Muscle of back (tissue), 11 donors: ENCODE results near the gene AKT1. TPM values are rescaled to one million over a fixed set of nuclear protein-coding genes. Genes with fewer than 3 reads are reported as not detected.
"Not testable (repeated sequence)": the region's sequence is repeated elsewhere in the genome, so short reads cannot be mapped to it uniquely, and the experiment has no call there.

Source experiments
- DNase-seq, 3 donors: peaks; one replicate each; pipeline versions ENCODE4 v3.0.0 to v3.0.0-alpha.2; 2013
- polyA plus RNA-seq, 10 donors: library from polyadenylated mRNA; unstranded; fragments of 120-200 nt; gene quantifications; one replicate each; pipeline ENCODE4 v1.2.1, GENCODE V29; 2013; ENCODE audit not compliant: insufficient read length in 10 of 10

The AKT1 gene
- polyA plus RNA-seq, 10 donors, result 136 to 198 (median 172) TPM

DNA sequence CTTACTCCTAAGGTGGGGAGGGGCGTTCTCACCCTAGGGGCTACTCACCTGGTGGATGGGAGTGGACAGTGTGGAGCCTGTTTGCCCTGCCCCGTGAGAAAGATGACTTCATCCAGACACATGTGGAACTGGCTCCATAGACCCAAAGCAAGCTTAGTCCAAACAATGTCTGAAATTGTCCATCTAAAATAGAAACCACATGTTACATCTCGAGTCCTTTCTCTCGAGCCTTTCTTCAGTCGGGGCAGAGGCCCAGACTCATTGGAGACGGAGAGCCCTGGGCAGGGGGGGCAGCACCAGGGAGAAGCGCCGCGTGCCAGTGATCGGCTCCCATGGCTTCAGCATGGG lies 38.3 kb downstream of the AKT1 start:
- no peak for DNase-seq

DNA sequence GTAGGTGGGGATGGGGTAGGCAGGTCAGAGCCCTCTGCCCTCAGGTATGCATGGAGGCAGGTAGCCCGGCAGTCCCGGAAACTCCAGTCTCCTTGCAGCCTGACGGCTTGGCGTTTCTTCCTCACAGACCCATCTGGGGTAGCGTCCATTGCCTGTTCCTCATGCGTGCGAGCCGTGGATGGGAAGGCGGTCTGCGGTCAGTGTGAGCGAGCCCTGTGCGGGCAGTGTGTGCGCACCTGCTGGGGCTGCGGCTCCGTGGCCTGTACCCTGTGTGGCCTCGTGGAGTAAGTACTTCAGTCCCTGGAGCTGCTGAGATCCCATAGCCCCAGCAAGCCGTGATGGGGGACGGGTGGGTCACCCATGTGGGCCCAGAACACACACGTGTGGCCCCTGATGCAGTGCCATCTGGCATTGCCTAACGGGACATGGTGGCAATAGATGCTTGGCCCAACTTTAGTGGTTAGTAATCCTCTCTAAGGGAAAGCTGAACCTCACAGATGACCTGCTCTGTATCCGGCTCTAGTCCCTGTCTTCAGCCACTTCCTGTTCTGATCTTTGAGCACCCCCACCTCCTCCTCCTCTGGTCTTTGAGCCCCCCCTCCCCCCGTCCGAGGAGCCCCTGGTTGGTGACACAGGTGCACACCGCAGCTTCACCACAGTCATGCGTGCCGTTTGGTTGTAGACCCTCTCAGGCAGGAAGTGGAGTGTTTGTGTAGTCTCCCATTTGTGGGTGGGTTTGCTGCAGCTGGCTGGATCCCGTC lies 38.9 kb downstream of the AKT1 start:
- DNase-seq, result no peak

DNA sequence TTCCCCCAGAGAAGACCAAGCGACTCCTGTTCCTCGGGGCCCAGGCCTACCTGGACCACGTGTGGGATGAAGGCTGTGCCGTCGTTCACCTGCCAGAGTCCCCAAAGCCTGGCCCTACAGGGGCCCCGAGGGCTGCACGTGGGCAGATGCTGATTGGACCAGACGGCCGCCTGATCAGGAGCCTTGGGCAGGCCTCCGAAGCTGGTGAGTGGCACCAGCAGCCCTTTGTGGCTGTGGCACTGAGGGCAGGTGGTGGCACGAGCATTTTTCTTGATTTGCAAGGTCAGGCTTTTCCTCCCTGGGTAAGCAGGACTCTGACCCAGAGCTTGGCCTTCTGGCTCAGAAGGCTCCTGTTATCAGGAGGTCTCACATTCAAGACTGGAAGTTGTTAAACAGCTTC lies 39.9 kb downstream of the AKT1 start:
- no peak for DNase-seq

DNA sequence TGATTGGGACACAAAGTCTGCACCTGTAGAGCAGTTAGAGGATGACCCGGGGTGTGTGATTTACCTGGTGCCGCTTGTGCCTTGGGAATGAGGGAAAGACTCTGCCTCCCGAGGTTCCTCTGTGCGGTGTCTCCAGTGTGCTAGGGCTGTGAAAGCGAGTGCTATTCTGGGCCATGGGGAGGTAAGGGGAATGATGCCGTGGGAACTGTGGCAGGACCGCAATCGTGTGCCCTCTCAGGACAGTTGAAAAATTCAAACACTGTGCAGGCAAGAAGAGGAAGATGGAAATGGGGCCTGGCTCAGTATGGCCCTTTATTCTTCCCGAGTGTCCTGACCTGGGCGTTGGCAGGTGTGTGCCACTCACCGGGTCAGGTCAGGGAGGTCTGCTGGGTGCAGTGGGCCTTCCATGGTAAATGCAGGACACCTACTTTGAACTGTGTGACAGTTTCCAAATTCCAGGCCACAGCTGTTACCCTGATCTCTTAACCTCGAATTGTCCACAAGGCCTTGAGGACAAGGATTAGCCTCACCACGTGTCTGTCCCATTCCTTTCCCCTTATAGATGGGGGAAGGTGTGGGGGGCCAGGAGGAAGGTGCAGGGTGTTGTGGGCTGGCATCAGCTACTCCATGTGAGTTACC lies 41.2 kb downstream of the AKT1 start:
- DNase-seq, result no peak

DNA sequence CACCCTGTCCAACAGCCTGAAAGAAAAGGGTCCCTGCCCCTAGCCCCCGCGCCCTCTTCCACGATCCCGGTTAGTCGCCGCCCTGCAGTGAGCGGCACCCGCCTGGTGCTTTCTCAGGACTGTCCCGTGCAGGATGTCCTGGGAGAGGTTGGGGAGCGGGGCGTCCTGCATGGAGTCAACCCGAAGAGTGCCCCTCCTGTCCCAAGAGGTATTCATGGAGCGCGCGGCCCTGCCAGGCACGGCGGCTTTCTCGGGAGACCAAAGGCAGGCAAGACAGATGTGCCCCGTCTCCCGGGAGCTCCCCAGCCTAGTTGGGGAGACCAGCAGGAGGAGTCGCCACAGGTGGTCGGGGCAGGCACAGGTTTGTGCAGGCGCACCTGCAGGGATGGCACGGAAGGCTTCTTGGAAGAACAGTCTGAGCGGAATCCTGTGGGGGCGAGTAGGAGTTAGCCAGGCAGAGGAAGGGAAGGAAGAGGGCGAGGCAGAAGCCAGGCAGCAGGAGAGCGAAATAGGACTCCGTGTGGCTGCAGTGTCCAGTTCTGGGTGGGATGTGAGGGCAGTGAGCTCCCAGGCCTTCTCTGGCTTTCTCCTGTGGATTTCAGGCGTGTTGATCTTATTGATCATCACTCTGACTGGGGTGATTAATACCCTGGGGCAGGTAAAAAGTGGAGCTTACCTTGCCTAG lies 41.9 kb downstream of the AKT1 start:
- no peak for DNase-seq

DNA sequence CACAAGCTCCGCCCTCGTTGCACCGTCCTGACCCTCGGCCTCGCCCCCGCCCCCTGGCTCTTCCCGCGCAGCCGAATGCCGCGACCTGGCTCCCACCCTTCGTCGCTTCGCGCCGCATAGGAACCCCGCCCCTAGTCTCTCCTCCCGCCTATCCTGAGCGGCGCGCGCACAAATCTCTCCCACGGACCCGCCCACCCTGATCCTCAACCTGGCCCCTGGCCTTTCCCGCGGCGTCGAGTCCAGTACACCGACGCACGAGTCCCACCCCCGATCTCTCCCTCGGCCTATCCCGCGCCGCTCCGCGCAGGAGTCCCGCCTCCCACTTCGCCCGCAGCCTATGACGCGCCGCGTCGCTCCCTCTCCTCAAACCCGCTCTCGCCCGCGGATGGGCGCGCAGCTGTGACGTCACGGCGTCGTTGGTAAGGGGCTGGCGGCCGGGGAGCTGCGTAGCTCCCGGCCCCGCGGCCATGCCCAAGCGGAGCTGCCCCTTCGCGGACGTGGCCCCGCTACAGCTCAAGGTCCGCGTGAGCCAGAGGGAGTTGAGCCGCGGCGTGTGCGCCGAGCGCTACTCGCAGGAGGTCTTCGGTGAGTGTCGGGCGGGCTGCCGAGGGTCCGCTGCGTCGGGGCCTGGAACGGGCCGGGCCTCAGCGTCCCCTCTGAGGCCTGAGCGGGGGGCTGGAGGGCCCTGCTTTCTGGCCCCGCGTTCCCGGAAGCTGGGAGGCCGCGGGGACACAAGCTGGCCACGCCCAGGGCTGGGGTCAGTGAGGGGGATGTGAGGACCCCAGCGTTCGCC lies 42.6 kb downstream of the AKT1 start, which contains the start of gene SIVA1:
SIVA1 (plus strand) TSS at position 413 of the 793 bp plus-strand sequence; CDS start at position 468, 55 bp downstream.
- peak; percentile 99 to 100 (median 100) for DNase-seq

DNA sequence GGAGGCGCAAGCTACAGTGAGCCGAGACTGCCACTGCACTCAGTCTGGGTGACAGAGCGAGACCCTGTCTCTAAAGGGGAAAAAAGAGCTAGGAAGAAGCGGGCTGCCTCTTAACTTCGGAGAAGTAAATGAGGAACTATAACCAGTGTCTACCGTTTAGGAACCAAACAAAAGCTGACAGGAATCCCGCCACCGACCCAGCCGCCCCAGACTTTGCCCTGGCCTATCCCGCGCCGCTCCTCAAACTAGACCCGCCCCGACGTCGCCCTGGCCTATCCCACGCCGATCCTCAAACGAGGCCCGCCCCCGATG lies 43.2 kb downstream of the AKT1 start:
- no peak for DNase-seq

DNA sequence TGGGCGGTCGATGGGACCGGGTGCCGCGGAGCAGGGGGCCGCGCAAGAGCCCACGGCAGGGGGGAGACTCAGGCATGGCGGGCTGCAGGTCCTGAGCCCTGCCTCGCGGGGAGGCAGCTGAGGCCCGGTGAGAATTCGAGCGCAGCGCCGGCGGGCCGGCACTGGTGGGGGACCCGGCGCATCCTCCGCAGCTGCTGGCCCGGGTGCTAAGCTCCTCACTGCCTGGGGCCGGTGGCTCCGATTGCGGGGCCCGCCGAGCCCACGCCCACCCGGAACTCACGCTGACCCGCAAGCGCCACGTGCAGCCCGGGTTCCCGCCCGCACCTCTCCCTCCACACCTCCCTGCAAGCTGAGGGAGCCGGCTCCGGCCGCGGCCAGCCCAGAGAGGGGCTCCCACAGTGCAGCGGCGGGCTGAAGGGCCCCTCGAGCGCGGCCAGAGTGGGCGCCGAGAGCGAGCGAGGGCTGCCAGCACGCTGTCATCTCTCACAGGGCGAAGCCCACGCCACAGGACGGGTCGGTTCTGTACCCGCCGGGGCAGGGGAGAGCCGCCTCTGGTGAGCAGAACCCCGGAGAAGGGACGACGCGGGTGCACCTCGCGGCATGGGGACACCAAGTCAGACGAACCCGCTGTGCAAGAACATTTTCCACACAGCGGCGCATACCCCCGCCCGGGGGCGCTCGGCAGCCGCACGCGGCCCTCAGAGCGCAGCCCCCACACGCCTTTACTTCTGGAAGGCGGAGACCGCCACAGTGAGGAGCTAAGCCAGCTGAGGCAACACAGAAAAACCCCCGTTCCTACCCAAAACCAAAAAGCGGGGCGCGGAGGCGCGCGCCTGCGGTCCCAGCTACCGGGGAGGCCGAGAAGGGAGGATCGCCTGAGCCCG lies 43.8 kb downstream of the AKT1 start:
- DNase-seq, result no peak

DNA sequence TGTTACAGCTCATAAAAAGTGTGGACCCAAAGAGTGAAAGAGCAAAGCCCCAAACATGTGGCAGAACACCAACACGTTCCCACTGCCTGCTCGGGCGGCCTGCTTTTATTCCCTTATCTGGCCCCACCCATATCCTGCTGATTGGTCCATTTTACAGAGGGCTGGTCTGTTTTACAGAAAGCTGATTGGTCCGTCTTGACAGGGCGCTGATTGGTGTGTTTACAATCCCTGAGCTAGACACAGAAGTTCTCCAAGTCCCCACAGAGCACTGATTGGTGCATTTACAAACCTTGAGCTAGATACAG lies 44.8 kb downstream of the AKT1 start:
- not testable (repeated sequence) for DNase-seq

DNA sequence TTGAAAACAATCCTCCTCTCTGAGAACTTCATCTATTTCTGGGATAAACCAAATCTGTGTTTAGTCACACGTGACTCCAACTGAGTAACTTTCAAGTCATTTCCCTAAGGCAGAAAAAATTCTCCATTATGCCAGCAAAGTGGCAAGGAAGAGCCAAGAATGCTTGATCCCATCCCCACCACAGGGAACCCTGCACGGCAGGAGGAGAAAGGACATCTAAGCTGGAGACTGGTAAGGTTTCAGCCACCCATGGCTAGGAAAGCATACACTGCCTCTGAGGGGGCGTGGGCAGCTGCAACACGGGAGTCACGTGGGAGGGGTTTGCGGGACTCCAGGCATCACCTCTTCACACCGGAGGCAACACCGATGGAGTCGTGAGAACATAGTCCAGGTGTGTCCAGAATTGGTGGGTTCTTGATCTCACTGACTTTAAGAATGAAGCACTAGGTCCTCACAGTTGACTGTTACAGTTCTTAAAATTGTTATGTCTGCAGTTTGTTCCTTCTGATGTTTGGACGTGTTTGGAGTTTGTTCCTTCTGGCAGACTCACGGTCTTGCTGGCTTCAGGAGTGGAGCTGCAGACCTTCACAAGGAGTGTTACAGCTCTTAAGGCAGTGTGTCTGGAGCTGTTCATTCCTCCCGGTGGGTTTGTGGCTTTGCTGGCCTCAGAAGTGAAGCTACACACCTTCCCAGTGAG lies 45.3 kb downstream of the AKT1 start:
- peak in 1 of 3 donors; percentile 15 for DNase-seq

DNA sequence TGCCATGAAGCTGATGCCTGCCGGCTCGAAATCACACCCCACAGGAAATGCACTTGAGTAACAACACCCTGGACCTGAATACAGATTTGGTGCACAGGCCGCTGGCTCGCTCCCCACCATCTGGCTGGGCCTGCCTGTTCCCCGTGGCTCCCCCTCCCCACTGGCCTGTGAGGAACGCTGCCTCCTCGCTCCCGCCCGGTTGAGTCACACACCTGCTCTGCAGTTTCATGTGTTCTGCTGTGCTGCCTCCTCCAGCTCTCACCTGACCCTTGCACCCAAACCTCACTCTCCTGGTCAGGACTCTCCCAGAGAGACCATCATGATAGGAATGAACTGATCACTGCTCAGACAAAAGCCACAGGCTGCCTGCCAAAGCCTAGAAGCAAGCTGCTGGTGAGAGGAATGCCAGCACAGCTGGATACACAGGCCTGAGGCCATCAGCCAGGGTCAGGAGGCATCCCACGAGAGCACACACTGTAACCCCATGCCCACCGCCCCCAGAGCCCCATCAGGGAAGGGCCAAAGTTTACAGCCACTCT lies 46.4 kb downstream of the AKT1 start:
- DNase-seq, result peak in 2 of 3 donors; percentile 36 to 79

DNA sequence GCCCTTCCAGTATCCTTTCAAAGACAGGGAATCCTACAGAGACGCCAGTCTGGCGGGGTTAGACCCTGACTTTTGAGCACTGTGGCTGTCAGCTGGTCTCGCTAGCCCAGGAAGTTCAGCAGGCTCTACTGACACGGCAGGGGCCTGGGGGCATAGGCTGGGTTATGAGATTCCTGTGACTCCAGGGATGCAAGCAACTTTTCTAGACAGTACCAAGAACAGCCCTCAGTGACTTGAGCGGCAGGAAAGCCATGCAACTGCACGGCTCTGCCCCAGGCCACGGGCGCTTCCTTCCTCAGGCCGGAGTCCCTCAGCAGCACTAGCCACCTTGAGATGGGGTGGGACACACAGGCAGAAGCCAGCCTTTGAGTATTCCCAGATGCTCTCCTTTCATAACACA lies 47.7 kb downstream of the AKT1 start:
- DNase-seq, result no peak

DNA sequence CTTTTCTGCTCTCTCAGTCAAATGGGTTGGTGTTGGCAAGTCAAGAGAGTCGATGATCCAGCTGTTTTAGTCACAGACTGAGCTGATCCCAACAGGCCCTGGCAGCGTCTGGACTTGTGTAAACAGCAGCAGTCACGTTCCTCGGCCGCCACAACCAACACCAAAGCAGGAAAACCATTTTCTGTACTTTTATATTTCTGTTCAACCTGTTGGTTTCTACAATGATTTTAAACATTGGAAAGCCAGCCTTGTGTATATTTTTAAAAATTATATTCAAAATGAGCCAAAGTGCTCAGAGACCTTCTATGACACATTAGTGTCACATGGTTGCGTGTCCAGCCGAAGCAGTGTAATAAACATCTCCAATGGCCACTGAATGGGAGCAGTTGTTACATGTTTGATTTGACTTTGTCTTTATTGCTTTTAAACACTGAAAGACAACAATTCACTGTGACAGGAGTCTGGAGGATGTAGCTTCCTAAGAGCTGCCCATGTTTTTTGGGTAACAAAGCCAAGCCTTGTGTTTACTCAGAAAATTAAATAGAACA lies 48.5 kb downstream of the AKT1 start:
- DNase-seq, result no peak

DNA sequence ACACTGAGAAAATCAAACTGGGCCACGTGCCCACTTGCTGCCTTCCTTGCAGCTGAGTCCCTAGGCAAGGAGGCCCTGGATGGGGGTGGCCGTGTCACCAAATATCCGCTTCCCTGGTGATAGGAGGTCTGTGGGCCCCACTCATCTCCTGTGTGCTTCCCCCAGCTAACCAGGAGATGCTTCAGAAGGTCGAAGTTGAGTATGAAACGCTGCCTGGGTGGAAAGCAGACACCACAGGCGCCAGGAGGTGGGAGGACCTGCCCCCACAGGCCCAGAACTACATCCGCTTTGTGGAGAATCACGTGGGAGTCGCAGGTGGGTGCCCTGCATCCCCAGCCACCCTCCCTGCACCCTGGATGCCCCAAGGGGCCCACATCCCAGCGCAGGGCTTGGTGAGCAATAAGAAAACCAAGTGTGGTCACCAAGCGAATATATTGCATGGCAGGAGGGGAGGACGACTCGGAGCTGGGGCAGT lies 49.4 kb downstream of the AKT1 start:
- DNase-seq, result no peak

DNA sequence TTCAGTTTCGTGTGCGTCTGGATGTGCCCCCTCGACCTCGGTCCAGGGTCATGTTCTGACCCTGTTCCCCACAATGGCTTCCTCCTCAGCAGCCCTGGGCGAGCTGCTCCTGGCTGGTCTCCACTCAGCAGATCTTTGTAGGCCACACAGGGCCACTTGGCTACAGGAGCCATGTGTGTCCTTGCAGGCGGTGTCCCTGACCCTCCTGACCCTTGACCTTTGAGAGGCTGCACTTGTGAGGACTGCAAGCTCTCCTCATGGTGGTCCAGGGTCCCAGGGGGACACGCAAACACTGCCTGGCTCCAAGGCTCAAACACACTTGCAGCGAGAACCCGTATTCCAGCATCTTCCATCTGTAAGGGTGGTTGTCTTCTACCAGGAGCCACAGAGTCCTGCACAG lies 50.1 kb downstream of the AKT1 start:
- no peak for DNase-seq

DNA sequence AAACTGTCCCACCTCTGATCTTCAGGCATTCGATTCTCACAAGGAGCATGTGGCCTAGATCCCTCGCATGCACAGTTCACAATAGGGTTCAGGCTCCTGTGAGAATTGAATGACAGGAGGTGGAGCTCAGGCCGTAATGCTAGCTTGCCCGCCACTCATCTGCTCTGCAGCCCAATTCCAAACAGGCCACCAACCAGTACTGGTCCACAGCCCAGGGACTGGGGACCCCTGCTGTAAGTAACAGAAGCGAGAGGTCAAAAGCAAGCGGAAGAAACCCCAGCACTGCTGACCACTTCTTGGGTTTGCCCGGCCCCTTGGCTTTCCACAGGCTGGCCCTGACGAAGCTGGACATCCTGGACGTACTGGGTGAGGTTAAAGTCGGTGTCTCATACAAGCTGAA lies 51.1 kb downstream of the AKT1 start:
- DNase-seq, result no peak

DNA sequence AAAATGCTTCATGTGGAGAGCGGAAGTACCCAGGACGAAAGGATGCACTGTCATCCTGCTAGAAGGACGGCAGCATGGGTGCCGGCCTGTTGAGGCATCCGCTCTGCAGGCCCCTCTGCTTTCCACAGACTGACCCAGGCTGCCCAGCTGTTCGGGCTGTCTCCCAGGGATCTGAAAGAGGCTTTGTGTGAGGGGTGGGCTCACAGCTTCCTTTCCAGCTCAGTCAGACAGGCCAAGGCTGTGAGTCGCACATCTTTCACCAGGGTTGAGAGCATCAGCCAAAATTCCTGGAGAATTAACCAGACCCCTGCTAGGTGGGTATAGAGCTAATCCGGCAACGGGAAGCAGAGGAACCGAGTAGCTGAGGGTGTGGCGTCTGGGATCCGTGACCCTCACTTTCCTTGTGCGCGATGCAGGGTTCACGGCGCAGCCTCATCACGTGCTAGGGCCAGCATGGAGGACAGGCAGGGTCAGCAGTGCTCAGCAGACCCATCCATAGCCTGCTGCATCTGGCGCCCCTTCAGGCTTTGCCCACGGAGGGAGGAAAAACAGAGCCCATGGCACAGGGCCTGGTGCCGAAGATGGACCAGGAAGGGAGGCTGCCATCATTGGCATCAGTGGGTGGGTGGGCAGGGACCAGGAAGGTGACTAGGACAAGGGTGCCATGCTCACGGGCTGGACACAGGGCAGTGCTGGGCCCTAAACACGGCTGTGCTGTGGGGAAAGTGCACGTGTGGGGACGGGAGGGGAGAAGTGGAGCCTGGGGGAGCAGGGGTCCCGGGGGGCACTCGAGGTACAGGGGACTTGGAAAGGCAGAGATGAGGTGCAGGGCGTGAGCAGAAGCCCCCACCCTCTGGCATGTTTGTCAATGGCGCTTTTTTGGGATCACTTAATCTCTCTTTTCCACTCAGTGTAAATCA lies 51.8 kb downstream of the AKT1 start:
- DNase-seq, result peak in 1 of 3 donors; percentile 38

DNA sequence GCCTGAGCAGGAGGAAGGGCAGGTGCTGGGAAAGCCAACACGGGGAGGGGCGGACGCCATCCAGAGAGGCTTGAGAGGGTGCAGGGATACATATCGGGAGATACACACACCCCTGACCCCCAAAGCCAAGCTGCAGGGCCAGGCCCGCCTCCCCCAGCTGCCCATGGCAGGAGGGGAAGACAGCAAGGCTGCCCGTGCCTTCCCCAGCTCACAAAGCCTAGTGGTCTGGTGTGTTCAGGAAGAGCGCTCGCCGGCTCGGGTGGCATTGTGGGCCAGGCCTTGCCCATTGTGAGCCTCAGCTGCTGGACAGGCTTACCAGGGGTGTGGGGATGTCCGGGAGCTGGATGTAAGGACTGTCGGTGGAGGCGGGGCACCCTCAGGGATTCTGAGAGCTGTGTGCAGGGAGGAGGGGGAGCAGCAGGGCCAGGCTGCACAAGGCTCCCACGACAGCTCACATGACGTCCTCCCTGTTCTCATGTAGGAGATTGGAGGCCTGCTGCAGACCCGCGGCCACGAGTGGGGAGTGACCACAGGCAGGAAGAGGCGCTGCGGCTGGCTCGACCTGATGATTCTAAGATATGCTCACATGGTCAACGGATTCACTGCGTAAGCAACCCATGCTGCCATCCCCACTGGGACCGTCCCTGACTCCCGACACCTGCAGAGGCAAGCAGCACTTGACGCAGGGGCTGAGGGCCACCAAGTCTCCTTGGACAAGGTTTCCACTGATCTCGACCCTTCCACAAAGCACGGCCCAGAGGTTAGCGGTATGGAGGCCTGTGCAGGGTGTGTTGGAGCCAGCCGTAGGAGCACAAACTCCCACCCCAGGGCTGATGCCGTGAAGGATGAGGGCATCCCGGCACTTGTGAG lies 52.7 kb downstream of the AKT1 start:
- DNase-seq, result no peak
